NCI-H2227 (cell line): ENCODE data around the gene ACSBG1.

Source experiments
- DNase-seq: peaks from one replicate; lab custom pipeline; 2025; ENCODE audit not compliant: unreplicated experiment; lab: John Stamatoyannopoulos, UW

The ACSBG1 gene

GRCh38 chr15:78204351-78205309 lies 29.7 kb downstream of the ACSBG1 start:
- DNase-seq, result no peak

- DNase-seq, result no peak
Observed at GRCh38 chr15:78203346-78204225, 30.8 kb downstream of the ACSBG1 start.

GRCh38 chr15:78201281-78202190 lies 32.8 kb downstream of the ACSBG1 start:
- DNase-seq, result no peak

GRCh38 chr15:78200276-78200930 lies 34.0 kb downstream of the ACSBG1 start:
- DNase-seq, result no peak

GRCh38 chr15:78197632-78198031 lies 36.7 kb downstream of the ACSBG1 start:
- no peak for DNase-seq

GRCh38 chr15:78195735-78196201 lies 38.6 kb downstream of the ACSBG1 start:
- peak; percentile 2 for DNase-seq

GRCh38 chr15:78194568-78194925 lies 39.8 kb downstream of the ACSBG1 start:
- DNase-seq, result no peak

- no peak for DNase-seq
Observed at GRCh38 chr15:78193731-78194567, 40.4 kb downstream of the ACSBG1 start.

- no peak for DNase-seq
Observed at GRCh38 chr15:78192826-78193594, 41.4 kb downstream of the ACSBG1 start.

GRCh38 chr15:78182821-78183220 lies 51.5 kb downstream of the ACSBG1 start:
- DNase-seq, result no peak

- DNase-seq, result no peak
Observed at GRCh38 chr15:78182336-78182700, 52.0 kb downstream of the ACSBG1 start.

- no peak for DNase-seq
Observed at GRCh38 chr15:78179906-78180305, 54.5 kb downstream of the ACSBG1 start.

GRCh38 chr15:78179286-78179840 lies 55.0 kb downstream of the ACSBG1 start:
- DNase-seq, result no peak

GRCh38 chr15:78178064-78178463 lies 56.3 kb downstream of the ACSBG1 start:
- DNase-seq, result no peak

- peak; percentile 14 for DNase-seq
Observed at GRCh38 chr15:78177447-78177873, 56.9 kb downstream of the ACSBG1 start.

- DNase-seq, result no peak
Observed at GRCh38 chr15:78175330-78175729, 59.0 kb downstream of the ACSBG1 start.

GRCh38 chr15:78174401-78174800 lies 60.0 kb downstream of the ACSBG1 start:
- DNase-seq, result no peak

- DNase-seq, result no peak
Observed at GRCh38 chr15:78171864-78172472, 62.4 kb downstream of the ACSBG1 start.
